Measurements from ENCODE around the gene SPTBN1. TPM values are rescaled to one million over a fixed set of nuclear protein-coding genes. Genes with fewer than 3 reads are reported as not detected.

The SPTBN1 gene
- total and polyA plus RNA-seq, 9 of the 15 experiments (the other 6 are each of a cell fraction or from before 2014, with no cell fraction given), result 8.9 to 66.8 (median 31.4) TPM

DNA sequence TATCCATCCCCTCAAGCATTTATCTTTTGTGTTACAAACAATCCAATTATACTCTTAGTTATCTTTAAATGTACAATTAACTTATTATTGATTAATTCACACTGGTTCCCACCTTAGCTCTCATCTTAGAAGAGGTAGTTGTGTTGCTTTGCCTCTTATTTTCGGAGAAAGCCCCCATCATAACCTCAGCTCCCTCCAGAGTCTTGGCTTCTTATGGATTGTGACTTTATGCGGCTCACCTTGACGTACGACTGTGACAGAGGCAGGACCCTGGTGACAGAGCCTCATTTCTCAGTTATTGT lies 132.9 kb downstream of the SPTBN1 start (continued):
- TF ChIP-seq PREB (CRISPR knock-in tag; IDR thresholded peaks at IDR 0.05), result no peak
- no peak for TF ChIP-seq NFRKB (IDR thresholded peaks at IDR 0.05; ENCODE audit: low read depth)
- TF ChIP-seq POLR2AphosphoS5 (IDR thresholded peaks at IDR 0.05; ENCODE audit: control insufficient read depth, insufficient read depth, low read depth, low read length), result peak; percentile 62

- CTCF ChIA-PET (ENCODE audit: low intra/inter-chr PET ratio), result no interaction called here
- H4K20me1 ChIP-seq (replicated peaks; ENCODE audit: control insufficient read depth, insufficient read depth, low read length), result peaks cover 4% of the 10 kb centered on the region
- TF ChIP-seq, protein P1, sequence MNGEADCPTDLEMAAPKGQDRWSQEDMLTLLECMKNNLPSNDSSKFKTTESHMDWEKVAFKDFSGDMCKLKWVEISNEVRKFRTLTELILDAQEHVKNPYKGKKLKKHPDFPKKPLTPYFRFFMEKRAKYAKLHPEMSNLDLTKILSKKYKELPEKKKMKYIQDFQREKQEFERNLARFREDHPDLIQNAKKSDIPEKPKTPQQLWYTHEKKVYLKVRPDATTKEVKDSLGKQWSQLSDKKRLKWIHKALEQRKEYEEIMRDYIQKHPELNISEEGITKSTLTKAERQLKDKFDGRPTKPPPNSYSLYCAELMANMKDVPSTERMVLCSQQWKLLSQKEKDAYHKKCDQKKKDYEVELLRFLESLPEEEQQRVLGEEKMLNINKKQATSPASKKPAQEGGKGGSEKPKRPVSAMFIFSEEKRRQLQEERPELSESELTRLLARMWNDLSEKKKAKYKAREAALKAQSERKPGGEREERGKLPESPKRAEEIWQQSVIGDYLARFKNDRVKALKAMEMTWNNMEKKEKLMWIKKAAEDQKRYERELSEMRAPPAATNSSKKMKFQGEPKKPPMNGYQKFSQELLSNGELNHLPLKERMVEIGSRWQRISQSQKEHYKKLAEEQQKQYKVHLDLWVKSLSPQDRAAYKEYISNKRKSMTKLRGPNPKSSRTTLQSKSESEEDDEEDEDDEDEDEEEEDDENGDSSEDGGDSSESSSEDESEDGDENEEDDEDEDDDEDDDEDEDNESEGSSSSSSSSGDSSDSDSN (IDR thresholded peaks at IDR 0.05; ENCODE audit: borderline replicate concordance in 1 of 2, low read depth in 2 of 2, low read length in 2 of 2), result no peak
- TF ChIP-seq HDAC2 (IDR thresholded peaks at IDR 0.05), result peak; percentile 97
- TF ChIP-seq RBM17 (IDR thresholded peaks at IDR 0.05; ENCODE audit: borderline replicate concordance, low read depth, low read length), result no peak
- TF ChIP-seq L3MBTL2 (IDR thresholded peaks at IDR 0.05), result peak; percentile 36; the same call in 1 of the 2 replicates
- TF ChIP-seq, protein P2, sequence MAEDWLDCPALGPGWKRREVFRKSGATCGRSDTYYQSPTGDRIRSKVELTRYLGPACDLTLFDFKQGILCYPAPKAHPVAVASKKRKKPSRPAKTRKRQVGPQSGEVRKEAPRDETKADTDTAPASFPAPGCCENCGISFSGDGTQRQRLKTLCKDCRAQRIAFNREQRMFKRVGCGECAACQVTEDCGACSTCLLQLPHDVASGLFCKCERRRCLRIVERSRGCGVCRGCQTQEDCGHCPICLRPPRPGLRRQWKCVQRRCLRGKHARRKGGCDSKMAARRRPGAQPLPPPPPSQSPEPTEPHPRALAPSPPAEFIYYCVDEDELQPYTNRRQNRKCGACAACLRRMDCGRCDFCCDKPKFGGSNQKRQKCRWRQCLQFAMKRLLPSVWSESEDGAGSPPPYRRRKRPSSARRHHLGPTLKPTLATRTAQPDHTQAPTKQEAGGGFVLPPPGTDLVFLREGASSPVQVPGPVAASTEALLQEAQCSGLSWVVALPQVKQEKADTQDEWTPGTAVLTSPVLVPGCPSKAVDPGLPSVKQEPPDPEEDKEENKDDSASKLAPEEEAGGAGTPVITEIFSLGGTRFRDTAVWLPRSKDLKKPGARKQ (CRISPR knock-in tag; IDR thresholded peaks at IDR 0.05), result no peak
- no peak for TF ChIP-seq RBFOX2 (IDR thresholded peaks at IDR 0.05; ENCODE audit: low read depth, low read length)
- no peak for TF ChIP-seq SP2 (IDR thresholded peaks at IDR 0.05; ENCODE audit: extremely low read depth, low read depth, low read length, poor library complexity, severe bottlenecking)
- peak; percentile 99 for TF ChIP-seq NCOR1 (IDR thresholded peaks at IDR 0.05)
- no peak for TF ChIP-seq GMEB1 (CRISPR knock-in tag; IDR thresholded peaks at IDR 0.05)
Observed at GRCh38 chr2:54589340-54590215, 133.5 kb downstream of the SPTBN1 start.

More at GRCh38 chr2:54589340-54590215, 133.5 kb downstream of the SPTBN1 start:
- peaks cover 4% of the 10 kb centered on the region for H3K9me1 ChIP-seq (ENCODE audit: control insufficient read depth, insufficient read depth, low read length)
- ATAC-seq (peak; percentile 81), FAIRE-seq (peak; percentile 87), DNase-seq (ENCODE audit: extremely low read depth in 1 of 4, low spot score in 3 of 4) (peak; percentile 79 to 89 (median 84))
- peaks cover 15 to 72% of the 10 kb centered on the region in 2 experiments; a peak in 4 of 5 replicates for H3K4me1 ChIP-seq (replicated peaks in 1 of 2; ENCODE audit: control insufficient read depth in 2 of 2, insufficient read depth in 2 of 2, low read length in 2 of 2)
- intact Hi-C loops (cut with micrococcal nuclease) (no loop called here), in situ Hi-C loops (cut with MboI) (no loop called here)
- 4% methylated on average over 7 of the region's 7 CpGs for WGBS (ENCODE audit: insufficient coverage, low coverage, missing lambda C conversion rate)
- H3K79me2 ChIP-seq (ENCODE audit: control insufficient read depth, insufficient read depth, low read length), result peaks cover 72% of the 10 kb centered on the region
- peak overlapping the region; percentile 29 to 43; a peak in 3 of 4 replicates for H3K9ac ChIP-seq (ENCODE audit: insufficient read depth in 1 of 2, low read depth in 2 of 2, low read length in 2 of 2)
- no peak overlapping the region for H2AFZ ChIP-seq (ENCODE audit: low read depth, low read length)
- POLR2A ChIA-PET, result interaction anchor here (0.6 to 1.2 kb wide), 8 partner anchors 8 to 745 kb away, joined by 3 to 5 read pairs (median 3); no protein-coding TSS in a partner anchor
- no TSS peak for BruUV-seq (replicated peaks)
- H3K9me3 ChIP-seq (replicated peaks; ENCODE audit: control insufficient read depth, insufficient read depth, low read depth, low read length), result no peaks in the 10 kb centered on the region
- peak overlapping the region; percentile 83 for H3K27ac ChIP-seq (ENCODE audit: extremely low read depth, low read depth, low read length)
- peak overlapping the region; percentile 60 for H3K4me2 ChIP-seq (ENCODE audit: insufficient read depth, low read length)
- H3K27me3 ChIP-seq (ENCODE audit: control insufficient read depth in 2 of 2, insufficient read depth in 2 of 2, low read length in 2 of 2), result no peaks in the 10 kb centered on the region
- H3K36me3 ChIP-seq (ENCODE audit: control insufficient read depth, insufficient read depth, low read length), result 0 out of 3 replicates have a peak, but pooled peaks cover 5% of the 10 kb centered on the region
- H3K4me3 ChIP-seq, result no peak overlapping the region

All from K562 (cell line).